Mononuclear cell (primary cell): ENCODE measurements around the gene HOXC10. TPM values are rescaled to one million over a fixed set of nuclear protein-coding genes. Genes with fewer than 3 reads are reported as not detected.

Source experiments
- H3K27me3 ChIP-seq: 2 replicates; pipeline ENCODE4 v1.6.0; 2011; ENCODE audit warnings: low read length, control low read depth; ENCODE audit not compliant: insufficient read depth
- H3K4me1 ChIP-seq: 2 replicates; pipeline ENCODE4 v1.5.1; 2011; ENCODE audit warnings: mild to moderate bottlenecking, low read length, control low read depth; ENCODE audit not compliant: insufficient read depth
- H3K4me3 ChIP-seq: 2 replicates; pipeline ENCODE4 v1.5.1; 2011; ENCODE audit warnings: mild to moderate bottlenecking, low read length, moderate library complexity
- H3K9me3 ChIP-seq: 2 replicates; pipeline ENCODE4 v1.5.1; 2011; ENCODE audit warnings: low read depth, mild to moderate bottlenecking, control low read depth, low read length
- total RNA-seq: library from RNA; depleted of rRNA; stranded (reverse); fragments of >200 nt; gene quantifications from one replicate; pipeline ENCODE4 v1.2.3, GENCODE V29; 2012

Gene HOXC10
- total RNA-seq, 1 donor, result not detected

DNA sequence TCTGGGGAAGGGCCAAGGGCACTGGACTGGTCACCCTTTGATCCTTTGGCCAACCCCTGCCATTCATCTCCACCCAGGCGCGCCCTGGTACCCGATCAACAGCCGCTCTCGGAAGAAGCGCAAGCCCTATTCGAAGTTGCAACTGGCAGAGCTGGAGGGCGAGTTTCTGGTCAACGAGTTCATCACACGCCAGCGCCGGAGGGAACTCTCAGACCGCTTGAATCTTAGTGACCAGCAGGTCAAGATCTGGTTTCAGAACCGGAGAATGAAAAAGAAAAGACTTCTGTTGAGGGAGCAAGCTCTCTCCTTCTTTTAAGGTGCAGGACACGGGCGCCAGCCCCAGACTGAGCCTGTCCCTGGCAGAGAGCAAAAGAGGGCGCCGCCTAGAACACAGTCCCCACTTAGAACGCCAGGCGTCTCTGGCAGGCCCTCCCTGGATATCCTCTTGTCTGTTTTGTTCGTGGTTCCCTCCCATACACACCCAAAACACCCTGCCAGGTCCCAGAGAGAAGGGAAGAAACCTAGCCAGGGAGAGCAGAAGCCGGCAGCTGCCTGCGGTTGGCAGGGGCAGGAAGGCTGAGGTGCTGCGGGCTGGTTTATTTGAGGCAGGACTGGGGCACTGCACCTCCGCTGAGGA is 28.6 kb upstream of the HOXC10 start:
- H3K9me3 ChIP-seq, result no peaks in the 10 kb centered on the region
- H3K4me1 ChIP-seq, result peaks cover 3% of the 10 kb centered on the region
- no peak overlapping the region for H3K4me3 ChIP-seq
- H3K27me3 ChIP-seq, result peaks cover 98% of the 10 kb centered on the region

DNA sequence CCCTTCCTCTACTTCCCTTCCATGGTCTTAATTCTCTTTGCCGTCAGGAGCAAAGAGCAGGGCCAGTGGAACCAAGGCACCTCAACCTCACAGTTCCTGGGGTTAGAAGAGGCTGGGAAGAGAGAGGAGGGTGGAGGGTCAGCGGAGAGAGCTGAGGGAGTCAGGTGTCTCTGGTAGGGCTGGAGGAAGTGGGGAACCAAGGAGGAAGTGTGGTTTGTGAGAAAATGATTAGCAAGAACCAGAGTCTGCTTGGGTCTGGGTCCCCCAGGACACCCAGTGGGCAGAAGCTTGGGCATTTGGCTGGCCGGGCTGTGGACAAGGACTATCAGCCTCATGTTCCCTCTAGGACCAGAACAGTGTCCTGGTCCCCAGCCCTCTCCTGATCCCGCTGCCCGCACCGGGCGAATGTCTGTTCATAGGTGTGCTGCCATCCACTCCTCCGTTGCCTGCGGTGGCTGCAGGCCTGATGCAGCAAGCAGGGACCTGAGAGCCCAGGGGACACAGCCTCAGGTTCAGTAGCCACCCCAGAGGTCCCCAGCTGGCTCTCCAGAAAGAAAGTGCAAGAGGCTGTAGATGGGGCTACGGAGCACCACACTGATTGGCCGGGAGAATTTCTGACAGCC is 27.9 kb upstream of the HOXC10 start:
- no peaks in the 10 kb centered on the region for H3K9me3 ChIP-seq
- H3K4me1 ChIP-seq, result peaks cover 3% of the 10 kb centered on the region
- no peak overlapping the region for H3K4me3 ChIP-seq
- H3K27me3 ChIP-seq, result peaks cover 98% of the 10 kb centered on the region

DNA sequence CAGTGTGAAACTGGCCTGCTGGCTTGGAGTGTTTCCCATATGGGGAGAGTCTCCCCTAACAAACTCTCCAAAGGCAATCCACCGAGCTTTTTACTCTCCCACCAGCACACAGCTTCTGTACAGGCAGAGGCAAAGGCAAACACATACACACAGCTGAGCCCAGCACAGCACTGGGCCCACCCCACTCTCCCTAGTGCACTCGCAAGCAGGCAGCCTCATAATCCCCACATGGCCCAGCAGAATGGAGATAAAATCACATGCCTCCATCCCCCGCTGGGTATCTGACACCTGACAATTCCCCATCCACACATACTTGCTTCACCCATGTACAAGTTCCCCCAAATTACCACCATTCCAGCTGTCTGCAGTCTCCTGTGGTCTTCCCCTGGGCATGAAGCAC is 26.8 kb upstream of the HOXC10 start:
- H3K9me3 ChIP-seq, result no peaks in the 10 kb centered on the region
- peaks cover 3% of the 10 kb centered on the region for H3K4me1 ChIP-seq

DNA sequence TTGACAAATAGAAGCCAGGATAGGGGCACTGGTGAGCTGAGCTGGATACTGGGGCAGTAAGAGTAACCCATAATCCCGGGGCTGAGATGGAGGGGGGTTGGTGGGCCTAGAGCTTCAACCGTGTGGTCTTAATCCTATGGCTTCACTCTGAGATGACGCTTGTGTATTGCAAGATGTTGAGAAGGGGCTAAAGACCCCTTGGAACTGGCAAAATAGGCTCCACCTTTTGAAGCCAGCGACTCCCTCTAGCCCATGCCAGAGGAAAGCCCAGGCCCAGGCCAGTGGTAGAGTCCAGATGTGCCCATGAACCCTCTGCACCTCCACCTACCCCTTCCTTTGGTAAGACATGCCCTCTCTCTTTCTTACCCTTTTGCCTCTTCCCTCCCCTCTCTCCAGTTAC is 25.6 kb upstream of the HOXC10 start:
- Histone ChIP-seq H3K4me1 (peaks cover 7% of the 10 kb centered on the region), H3K27me3 (peaks cover 98% of the 10 kb centered on the region), H3K4me3 (no peak overlapping the region), H3K9me3 (no peaks in the 10 kb centered on the region)

More for the DNA sequence above, 26.8 kb upstream of the HOXC10 start:
- no peak overlapping the region for H3K4me3 ChIP-seq
- peaks cover 98% of the 10 kb centered on the region for H3K27me3 ChIP-seq

DNA sequence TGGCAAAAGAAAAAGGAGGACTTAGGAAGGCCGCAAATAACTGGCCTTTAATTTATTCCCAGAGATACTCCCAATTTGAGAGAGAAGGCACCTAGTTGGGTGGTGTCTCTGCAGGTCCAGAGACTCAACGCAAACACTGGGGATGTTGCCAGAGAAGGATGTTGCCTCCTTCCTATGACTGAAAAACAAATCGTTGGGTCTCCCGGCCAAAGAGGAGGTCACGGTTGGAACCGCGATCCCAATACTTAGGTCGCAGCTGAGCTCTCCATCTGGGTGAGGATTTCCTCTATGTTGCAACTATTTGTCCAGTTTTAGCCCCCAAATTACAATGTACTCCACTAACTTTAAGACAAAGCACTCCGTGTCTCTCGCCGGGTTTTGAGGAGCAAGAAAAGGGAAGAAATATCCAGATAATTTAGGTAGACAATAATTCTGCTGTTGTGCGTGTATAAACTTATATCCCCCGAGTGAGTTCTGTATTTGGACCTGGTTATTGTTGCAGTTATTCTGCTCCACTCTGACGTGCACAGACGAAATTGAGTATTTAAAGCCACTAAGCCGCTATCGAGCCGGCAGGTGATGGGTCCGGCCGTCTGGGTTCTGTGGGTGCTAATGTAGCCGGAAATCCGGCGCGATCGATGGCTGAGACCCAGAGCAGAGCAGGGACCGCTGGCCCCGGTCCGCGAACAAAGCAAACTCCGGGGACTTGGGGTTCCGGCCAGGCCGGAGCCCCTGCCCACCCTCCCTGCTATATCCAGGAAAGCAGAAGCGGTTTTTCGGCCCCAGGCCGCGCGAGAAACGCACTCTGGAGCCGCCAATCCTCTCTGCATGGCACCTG is 24.5 kb upstream of the HOXC10 start:
- Histone ChIP-seq H3K27me3 (peaks cover 100% of the 10 kb centered on the region), H3K4me3 (no peak overlapping the region), H3K4me1 (peaks cover 11% of the 10 kb centered on the region), H3K9me3 (no peaks in the 10 kb centered on the region)

DNA sequence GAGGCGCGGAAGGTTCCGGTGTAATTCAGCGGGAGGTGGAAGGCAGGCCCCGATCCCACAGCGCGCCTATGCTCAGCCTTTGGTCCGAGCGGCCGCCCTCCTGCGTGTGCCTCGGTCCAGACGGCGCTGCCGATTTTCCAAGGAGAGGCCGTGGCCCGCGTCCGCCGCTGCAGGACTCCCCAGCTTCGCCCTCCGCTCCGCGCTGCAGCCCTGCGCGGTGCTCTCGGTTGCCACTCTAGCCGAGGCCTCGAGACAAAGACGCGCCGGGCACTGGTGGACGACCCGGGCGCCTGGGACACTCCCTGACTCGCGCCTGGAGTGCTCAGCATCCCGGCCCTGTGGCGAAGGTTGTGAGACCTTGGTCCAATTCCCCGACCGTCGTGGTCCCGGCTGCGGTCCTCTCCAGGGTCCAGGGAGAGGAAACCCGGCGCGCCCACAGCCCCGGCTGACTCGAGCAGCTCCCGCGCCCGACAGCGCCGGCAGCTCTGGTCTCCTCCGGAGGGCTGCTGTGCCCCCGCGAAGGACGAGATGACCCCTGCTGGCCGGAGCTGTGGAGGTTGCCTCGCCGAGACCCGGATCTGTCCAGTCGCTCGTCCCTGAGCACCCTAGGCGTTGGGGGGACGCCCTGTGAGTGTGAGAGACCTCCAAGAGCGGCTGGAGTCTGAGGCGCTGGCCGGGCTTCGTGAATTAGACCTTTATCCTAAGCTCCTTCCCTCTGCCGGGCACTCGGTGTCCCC is 23.8 kb upstream of the HOXC10 start:
- Histone ChIP-seq H3K27me3 (peaks cover 100% of the 10 kb centered on the region), H3K4me3 (no peak overlapping the region), H3K9me3 (no peaks in the 10 kb centered on the region), H3K4me1 (peaks cover 14% of the 10 kb centered on the region)

DNA sequence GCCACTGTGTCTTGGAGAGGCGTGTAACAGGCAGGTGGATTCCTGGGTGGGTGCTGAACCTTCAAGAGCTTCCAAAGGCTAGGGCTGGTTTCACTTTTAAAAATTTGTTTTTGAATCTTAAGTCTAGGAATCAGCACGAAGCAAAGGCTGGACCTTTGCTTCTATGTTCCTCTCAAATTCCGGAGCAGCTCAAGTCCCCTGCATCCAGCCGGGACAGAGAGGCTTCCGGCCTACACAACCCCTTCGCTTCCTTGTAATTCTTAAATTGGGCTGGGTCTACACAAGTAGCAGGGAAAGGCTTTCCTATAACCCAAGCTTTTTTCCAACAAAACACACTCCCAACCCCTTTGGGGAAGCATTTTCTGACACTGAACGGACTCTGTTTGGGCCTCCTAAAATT is 21.9 kb upstream of the HOXC10 start:
- Histone ChIP-seq H3K4me3 (no peak overlapping the region), H3K9me3 (no peaks in the 10 kb centered on the region), H3K27me3 (peaks cover 100% of the 10 kb centered on the region), H3K4me1 (peaks cover 18% of the 10 kb centered on the region)

DNA sequence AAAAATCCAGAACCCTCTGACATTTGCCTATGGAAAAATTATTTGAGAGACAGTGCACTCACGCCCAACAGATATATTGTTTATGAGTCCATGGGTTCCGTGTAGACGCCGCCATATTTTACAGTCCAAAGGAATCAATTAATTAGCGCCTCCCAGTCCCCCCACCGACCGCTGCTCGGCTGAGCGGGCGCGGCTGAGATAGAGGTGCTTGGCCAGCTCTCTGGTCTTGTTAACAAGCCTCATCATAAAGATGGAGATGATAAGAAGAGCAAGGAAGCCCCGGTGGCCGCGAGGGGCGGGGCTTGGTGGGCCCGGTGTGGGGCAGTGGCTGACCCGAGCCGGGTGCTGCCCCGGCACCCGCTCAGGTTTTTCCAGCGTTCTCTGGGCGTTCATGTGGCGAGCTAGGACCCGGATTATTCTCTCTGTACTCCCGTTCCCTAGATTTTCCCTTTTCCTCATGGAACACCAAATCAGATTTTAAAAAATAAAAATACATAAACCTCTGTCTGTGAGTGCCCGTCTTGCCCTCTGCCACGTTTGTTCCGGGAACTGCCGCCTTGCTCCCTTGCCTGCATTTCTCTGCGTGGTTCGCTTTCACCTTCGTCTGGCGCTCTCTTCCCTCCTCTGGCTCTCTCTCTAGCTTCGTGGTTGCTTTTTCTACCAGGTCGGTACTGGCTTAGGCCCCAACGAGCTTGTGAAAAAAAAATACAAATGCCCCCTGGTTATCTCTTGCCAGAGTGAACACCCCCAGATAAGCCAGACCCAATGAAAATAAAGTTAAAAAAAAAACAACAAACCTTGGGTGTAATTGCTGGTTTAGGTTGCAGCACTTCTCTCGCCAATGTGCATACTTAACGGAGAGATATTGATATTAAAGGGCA is 21.3 kb upstream of the HOXC10 start:
- no peak overlapping the region for H3K4me3 ChIP-seq
- H3K4me1 ChIP-seq, result peaks cover 18% of the 10 kb centered on the region
- H3K27me3 ChIP-seq, result peaks cover 100% of the 10 kb centered on the region
- no peaks in the 10 kb centered on the region for H3K9me3 ChIP-seq

DNA sequence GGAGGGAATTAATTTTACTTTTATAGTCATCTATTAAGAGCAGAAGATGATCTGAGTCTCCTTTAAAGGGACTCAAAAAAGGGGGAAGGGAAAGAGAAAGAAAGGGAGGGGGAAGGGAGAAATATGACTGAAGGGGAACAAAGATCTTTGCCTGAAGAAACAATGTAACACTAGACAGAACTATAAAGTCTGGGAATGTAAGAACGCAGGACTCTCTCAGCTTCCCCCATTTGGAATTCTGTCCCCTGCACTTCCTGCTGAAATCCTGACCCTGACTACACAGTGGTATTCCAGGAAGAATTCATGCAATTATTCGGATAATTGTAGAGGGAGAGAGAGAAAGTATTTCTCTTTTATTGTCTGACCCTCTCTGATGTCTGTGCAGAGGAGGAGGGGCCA is 20.6 kb upstream of the HOXC10 start:
- Histone ChIP-seq H3K27me3 (peaks cover 100% of the 10 kb centered on the region), H3K4me1 (peaks cover 18% of the 10 kb centered on the region), H3K4me3 (no peak overlapping the region), H3K9me3 (no peaks in the 10 kb centered on the region)

DNA sequence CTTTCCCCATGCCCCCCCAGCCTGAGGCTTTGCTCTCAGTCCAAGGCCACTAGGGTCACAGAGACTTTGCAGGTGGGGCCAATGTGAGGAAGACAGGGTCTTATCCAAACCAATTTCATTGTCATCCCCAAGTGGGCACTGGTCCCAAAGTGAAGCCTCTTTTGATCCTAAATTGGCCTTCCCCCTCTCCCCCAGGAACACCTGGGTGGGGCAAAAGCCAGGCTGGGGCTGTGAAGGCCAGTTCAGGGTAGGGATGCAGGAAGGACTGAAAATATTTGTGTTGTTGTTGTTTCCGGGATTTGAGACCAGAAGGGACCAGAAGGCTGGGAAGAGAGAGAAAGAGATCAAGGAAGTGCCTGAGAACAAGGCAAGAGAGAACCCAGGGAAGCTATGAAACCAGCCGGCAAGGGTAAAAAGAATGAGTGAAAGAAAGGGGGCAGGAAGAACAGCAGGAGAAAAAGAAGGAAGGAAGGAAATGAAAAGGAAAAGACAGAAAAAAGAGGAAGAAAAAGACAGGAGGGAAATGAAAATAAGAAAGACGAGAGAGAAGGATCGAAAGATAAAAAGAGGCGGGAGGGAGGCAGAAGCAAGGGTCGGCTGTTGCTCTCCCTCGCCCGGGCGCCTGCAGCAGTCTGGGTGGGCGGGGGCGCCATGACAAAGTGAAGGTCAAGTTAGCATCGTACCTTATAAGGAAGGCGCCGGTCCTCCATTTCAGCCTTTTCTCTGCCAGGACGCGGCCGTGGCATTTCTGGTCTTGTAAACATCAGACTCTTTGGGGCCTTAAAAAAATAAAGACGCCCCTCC is 19.5 kb upstream of the HOXC10 start:
- H3K27me3 ChIP-seq, result peaks cover 100% of the 10 kb centered on the region
- no peak overlapping the region for H3K4me3 ChIP-seq
- no peaks in the 10 kb centered on the region for H3K9me3 ChIP-seq
- peaks cover 18% of the 10 kb centered on the region for H3K4me1 ChIP-seq

DNA sequence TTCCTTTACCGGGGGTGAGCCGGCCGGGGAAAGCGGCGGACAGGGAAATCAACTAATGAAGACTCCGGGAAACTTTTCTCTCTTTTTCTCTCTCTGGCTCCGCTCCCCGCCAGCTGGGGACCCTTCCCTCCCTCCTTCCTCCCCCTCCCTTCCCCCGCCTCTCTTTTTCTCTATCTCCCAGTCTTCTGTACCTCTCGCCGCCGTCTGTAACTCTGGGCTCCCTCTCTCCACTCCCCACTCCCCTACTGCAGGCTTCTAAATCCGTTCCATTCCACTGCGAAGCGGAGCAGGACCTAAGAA is 18.9 kb upstream of the HOXC10 start:
- Histone ChIP-seq H3K4me1 (peaks cover 18% of the 10 kb centered on the region), H3K4me3 (no peak overlapping the region), H3K9me3 (no peaks in the 10 kb centered on the region), H3K27me3 (peaks cover 100% of the 10 kb centered on the region)

DNA sequence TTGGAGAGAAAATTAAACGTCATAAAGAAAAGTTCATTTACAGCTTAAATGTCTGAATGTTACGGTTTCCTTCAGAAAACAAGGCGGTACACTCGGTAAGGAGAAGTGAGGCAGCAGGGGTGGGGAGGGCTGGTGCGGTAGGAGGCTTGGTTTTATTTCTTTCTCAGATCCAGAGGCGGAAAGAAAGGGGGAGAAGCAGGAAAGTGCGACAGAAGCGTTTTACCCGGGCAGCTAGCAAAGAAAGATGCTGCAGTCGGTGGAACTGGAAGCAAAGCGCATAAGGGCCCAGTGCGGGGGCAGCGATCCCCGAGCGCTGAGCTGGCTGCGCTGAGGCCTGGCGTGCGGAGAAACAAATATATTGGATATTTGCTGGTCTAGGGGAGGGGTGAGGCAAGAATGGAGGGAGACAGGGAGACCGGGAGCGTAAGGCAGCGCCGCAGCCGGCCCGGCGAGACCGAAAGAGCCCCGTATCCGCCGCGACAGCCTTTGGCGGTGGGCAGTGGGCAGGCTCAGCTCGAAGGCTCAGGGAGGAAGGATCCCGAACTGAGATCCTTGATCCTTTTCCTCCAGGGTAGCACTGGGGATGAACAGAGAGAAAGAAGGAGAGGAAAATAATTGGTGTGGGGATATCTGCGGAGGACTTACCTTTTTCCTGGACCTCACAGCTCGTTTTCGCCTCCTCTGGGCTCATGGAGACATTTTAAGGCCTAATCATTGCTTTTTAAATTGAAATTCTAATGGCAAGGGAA is 18.4 kb upstream of the HOXC10 start:
- Histone ChIP-seq H3K4me1 (peaks cover 18% of the 10 kb centered on the region), H3K9me3 (no peaks in the 10 kb centered on the region), H3K27me3 (peaks cover 100% of the 10 kb centered on the region), H3K4me3 (no peak overlapping the region)

DNA sequence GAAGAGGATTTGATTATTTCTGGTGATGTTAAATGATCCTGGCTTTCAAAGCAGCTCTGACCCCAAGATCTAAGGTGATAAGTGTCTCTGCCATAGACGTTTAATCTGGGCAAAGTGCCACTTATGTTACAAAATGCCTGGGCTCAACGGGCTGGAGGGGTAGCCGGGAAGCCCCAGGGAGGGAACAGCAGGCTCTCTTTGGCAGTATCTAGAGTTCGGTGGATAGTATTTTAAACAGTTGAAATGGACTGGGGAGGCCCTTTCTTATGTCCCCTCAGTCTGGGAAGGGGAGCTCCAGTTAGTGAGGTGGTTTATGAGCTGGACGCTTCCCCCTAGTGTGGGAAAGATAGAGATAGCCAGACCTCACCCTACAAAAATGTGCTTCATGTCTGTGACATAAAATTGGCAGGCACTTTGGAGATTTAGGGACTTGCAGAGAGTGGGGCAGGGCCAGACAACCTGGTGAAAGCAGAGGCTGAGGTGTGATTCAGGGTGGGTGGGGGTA is 17.5 kb upstream of the HOXC10 start:
- H3K27me3 ChIP-seq, result peaks cover 100% of the 10 kb centered on the region
- H3K4me3 ChIP-seq, result no peak overlapping the region
- no peaks in the 10 kb centered on the region for H3K9me3 ChIP-seq
- peaks cover 18% of the 10 kb centered on the region for H3K4me1 ChIP-seq
